Measurements from ENCODE around the gene PHLPP1. TPM values are rescaled to one million over a fixed set of nuclear protein-coding genes. Genes with fewer than 3 reads are reported as not detected.

The PHLPP1 gene
- total and polyA plus RNA-seq, 9 of the 15 experiments (the other 6 are each of a cell fraction or from before 2014, with no cell fraction given), result 0.56 to 9.0 (median 4.5) TPM

DNA sequence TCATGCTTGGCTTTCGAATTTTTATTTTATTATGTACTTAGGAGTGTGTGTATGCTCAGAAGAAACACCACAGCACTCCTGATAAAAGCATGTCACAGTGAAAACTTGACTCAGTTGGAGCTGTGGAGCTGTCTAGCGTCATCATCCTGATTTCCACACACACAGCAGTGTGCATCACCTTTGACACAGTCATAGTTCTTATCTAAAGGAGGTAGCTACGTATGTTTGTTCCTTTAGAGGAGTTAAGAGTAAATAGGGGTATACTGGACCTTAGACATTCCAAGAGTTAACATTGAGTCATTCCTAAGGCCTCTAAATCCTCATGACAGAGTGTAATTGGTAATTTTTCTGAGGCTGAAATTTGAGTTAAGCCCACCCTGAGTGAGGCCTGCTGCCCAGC is 96.9 kb downstream of the PHLPP1 start (continued):
- TF ChIP-seq, protein P1, sequence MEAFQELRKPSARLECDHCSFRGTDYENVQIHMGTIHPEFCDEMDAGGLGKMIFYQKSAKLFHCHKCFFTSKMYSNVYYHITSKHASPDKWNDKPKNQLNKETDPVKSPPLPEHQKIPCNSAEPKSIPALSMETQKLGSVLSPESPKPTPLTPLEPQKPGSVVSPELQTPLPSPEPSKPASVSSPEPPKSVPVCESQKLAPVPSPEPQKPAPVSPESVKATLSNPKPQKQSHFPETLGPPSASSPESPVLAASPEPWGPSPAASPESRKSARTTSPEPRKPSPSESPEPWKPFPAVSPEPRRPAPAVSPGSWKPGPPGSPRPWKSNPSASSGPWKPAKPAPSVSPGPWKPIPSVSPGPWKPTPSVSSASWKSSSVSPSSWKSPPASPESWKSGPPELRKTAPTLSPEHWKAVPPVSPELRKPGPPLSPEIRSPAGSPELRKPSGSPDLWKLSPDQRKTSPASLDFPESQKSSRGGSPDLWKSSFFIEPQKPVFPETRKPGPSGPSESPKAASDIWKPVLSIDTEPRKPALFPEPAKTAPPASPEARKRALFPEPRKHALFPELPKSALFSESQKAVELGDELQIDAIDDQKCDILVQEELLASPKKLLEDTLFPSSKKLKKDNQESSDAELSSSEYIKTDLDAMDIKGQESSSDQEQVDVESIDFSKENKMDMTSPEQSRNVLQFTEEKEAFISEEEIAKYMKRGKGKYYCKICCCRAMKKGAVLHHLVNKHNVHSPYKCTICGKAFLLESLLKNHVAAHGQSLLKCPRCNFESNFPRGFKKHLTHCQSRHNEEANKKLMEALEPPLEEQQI (IDR thresholded peaks at IDR 0.05), result no peak
- TF ChIP-seq FOXJ2 (tag; IDR thresholded peaks at IDR 0.05) (no peak), NFIX (CRISPR knock-in tag; IDR thresholded peaks at IDR 0.05; ENCODE audit: low read depth) (no peak)

- no peak for DNase-seq (ENCODE audit: extremely low read depth in 1 of 4, low spot score in 3 of 4)
- in situ Hi-C loops (cut with MboI) (no loop called here), intact Hi-C loops (cut with micrococcal nuclease) (no loop called here)
- no peak for ATAC-seq
- H3K9ac ChIP-seq (ENCODE audit: insufficient read depth in 1 of 2, low read depth in 2 of 2, low read length in 2 of 2), result no peak overlapping the region
- H3K36me3 ChIP-seq (ENCODE audit: control insufficient read depth, insufficient read depth, low read length), result no peaks in the 10 kb centered on the region
- H2AFZ ChIP-seq (ENCODE audit: low read depth, low read length), result no peak overlapping the region
- no peak overlapping the region for H3K4me3 ChIP-seq
- no peaks in the 10 kb centered on the region for H3K9me1 ChIP-seq (ENCODE audit: control insufficient read depth, insufficient read depth, low read length)
- peaks cover 6 to 12% of the 10 kb centered on the region in 2 experiments; a peak in 4 of 5 replicates for H3K4me1 ChIP-seq (replicated peaks in 1 of 2; ENCODE audit: control insufficient read depth in 2 of 2, insufficient read depth in 2 of 2, low read length in 2 of 2)
- no peaks in the 10 kb centered on the region for H3K9me3 ChIP-seq (replicated peaks; ENCODE audit: control insufficient read depth, insufficient read depth, low read depth, low read length)
- peaks cover 10% of the 10 kb centered on the region; the same call in 2 of the 3 replicates for H3K79me2 ChIP-seq (ENCODE audit: control insufficient read depth, insufficient read depth, low read length)
- POLR2A ChIA-PET, result interaction anchor here (1.1 kb wide), 1 partner anchor 8 kb away, joined by 4 read pairs; no protein-coding TSS in a partner anchor
- H3K27me3 ChIP-seq (ENCODE audit: control insufficient read depth in 2 of 2, insufficient read depth in 2 of 2, low read length in 2 of 2), result no peaks in the 10 kb centered on the region
- no peak overlapping the region for H3K27ac ChIP-seq (ENCODE audit: extremely low read depth, low read depth, low read length)
- no peak for FAIRE-seq
- BruUV-seq (replicated peaks), result no TSS peak
- H3K4me2 ChIP-seq (ENCODE audit: insufficient read depth, low read length), result no peak overlapping the region
- CTCF ChIA-PET (ENCODE audit: low intra/inter-chr PET ratio), result no interaction called here
- H4K20me1 ChIP-seq (replicated peaks; ENCODE audit: control insufficient read depth, insufficient read depth, low read length), result 0 out of 2 replicates have a peak, but pooled peaks cover 5% of the 10 kb centered on the region
- TF ChIP-seq, protein P2, sequence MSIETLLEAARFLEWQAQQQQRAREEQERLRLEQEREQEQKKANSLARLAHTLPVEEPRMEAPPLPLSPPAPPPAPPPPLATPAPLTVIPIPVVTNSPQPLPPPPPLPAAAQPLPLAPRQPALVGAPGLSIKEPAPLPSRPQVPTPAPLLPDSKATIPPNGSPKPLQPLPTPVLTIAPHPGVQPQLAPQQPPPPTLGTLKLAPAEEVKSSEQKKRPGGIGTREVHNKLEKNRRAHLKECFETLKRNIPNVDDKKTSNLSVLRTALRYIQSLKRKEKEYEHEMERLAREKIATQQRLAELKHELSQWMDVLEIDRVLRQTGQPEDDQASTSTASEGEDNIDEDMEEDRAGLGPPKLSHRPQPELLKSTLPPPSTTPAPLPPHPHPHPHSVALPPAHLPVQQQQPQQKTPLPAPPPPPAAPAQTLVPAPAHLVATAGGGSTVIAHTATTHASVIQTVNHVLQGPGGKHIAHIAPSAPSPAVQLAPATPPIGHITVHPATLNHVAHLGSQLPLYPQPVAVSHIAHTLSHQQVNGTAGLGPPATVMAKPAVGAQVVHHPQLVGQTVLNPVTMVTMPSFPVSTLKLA (conservative IDR thresholded peaks at IDR 0.05), result no peak
- TF ChIP-seq EHMT2 (IDR thresholded peaks at IDR 0.05) (no peak), GABPA (tag; conservative IDR thresholded peaks at IDR 0.05; ENCODE audit: low read depth) (no peak), ZNF165 (CRISPR knock-in tag; IDR thresholded peaks at IDR 0.05; ENCODE audit: borderline replicate concordance) (no peak), ZKSCAN8 (CRISPR knock-in tag; IDR thresholded peaks at IDR 0.05) (no peak), ZZZ3 (IDR thresholded peaks at IDR 0.05) (no peak), ZNF133 (CRISPR knock-in tag; IDR thresholded peaks at IDR 0.05) (no peak), NCOR1 (IDR thresholded peaks at IDR 0.05) (no peak), SRSF3 (IDR thresholded peaks at IDR 0.05; ENCODE audit: insufficient read depth, low read length) (no peak)
- TF ChIP-seq, protein P3, sequence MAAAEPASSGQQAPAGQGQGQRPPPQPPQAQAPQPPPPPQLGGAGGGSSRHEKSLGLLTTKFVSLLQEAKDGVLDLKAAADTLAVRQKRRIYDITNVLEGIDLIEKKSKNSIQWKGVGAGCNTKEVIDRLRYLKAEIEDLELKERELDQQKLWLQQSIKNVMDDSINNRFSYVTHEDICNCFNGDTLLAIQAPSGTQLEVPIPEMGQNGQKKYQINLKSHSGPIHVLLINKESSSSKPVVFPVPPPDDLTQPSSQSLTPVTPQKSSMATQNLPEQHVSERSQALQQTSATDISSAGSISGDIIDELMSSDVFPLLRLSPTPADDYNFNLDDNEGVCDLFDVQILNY (CRISPR knock-in tag; IDR thresholded peaks at IDR 0.05), result no peak
- TF ChIP-seq, protein P4, sequence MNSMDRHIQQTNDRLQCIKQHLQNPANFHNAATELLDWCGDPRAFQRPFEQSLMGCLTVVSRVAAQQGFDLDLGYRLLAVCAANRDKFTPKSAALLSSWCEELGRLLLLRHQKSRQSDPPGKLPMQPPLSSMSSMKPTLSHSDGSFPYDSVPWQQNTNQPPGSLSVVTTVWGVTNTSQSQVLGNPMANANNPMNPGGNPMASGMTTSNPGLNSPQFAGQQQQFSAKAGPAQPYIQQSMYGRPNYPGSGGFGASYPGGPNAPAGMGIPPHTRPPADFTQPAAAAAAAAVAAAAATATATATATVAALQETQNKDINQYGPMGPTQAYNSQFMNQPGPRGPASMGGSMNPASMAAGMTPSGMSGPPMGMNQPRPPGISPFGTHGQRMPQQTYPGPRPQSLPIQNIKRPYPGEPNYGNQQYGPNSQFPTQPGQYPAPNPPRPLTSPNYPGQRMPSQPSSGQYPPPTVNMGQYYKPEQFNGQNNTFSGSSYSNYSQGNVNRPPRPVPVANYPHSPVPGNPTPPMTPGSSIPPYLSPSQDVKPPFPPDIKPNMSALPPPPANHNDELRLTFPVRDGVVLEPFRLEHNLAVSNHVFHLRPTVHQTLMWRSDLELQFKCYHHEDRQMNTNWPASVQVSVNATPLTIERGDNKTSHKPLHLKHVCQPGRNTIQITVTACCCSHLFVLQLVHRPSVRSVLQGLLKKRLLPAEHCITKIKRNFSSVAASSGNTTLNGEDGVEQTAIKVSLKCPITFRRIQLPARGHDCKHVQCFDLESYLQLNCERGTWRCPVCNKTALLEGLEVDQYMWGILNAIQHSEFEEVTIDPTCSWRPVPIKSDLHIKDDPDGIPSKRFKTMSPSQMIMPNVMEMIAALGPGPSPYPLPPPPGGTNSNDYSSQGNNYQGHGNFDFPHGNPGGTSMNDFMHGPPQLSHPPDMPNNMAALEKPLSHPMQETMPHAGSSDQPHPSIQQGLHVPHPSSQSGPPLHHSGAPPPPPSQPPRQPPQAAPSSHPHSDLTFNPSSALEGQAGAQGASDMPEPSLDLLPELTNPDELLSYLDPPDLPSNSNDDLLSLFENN (IDR thresholded peaks at IDR 0.05; ENCODE audit: low read depth in 2 of 2, low read length in 2 of 2), result no peak
Measured at GRCh38 chr18:62812876-62813275, 97.5 kb downstream of the PHLPP1 start.
